ENCODE data around the gene ARHGEF39.

Gene ARHGEF39

GRCh38 chr9:35700942-35701341, 35.9 kb upstream of the ARHGEF39 start:
- Histone ChIP-seq H2AK5ac (ENCODE audit: low read depth, low read length) (no peak overlapping the region), H3K9me3 (replicated peaks in 1 of 2; ENCODE audit: control insufficient read depth in 2 of 2, insufficient read depth in 1 of 2, low read depth in 1 of 2, low read length in 2 of 2) (peaks cover 0 to 2% of the 10 kb centered on the region in 2 donors), H4K91ac (ENCODE audit: low read depth, low read length, poor library complexity) (no peak overlapping the region), H2BK120ac (ENCODE audit: low read depth, low read length) (no peak overlapping the region), H3K4me1 (ENCODE audit: control insufficient read depth in 2 of 2, insufficient read depth in 1 of 2, low read depth in 1 of 2, low read length in 2 of 2) (no peaks in the 10 kb centered on the region), H3K27ac (replicated peaks; ENCODE audit: low read length) (no peak overlapping the region), H3K4ac (ENCODE audit: low read length) (no peak overlapping the region), H2BK12ac (ENCODE audit: low read length) (no peak overlapping the region), H2BK15ac (ENCODE audit: low read length) (no peak overlapping the region), H3K14ac (ENCODE audit: low read length) (no peak overlapping the region), H2BK5ac (ENCODE audit: low read length) (no peak overlapping the region), H3K18ac (ENCODE audit: low read length) (no peak overlapping the region), H3K9ac (ENCODE audit: low read depth, low read length, poor library complexity) (no peak overlapping the region), H3K36me3 (replicated peaks in 1 of 2; ENCODE audit: control insufficient read depth in 2 of 2, insufficient read depth in 2 of 2, low read length in 2 of 2) (peaks cover 78 to 98% of the 10 kb centered on the region in 2 donors), H3K79me1 (ENCODE audit: low read depth, low read length) (no peaks in the 10 kb centered on the region), H3K23ac (ENCODE audit: low read depth, low read length, poor library complexity) (no peak overlapping the region), H3K4me3 (ENCODE audit: low read length in 2 of 2) (no peak overlapping the region), H3K4me2 (ENCODE audit: insufficient read depth, low read length, poor library complexity, severe bottlenecking) (no peak overlapping the region), H3K27me3 (ENCODE audit: control insufficient read depth in 3 of 3, insufficient read depth in 3 of 3, low read depth in 1 of 3, low read length in 3 of 3) (no peaks in the 10 kb centered on the region), H4K8ac (ENCODE audit: low read depth, low read length) (no peak overlapping the region), H2AFZ (ENCODE audit: low read length) (no peak overlapping the region)
- no peak for DNase-seq (ENCODE audit: low spot score)

DNA sequence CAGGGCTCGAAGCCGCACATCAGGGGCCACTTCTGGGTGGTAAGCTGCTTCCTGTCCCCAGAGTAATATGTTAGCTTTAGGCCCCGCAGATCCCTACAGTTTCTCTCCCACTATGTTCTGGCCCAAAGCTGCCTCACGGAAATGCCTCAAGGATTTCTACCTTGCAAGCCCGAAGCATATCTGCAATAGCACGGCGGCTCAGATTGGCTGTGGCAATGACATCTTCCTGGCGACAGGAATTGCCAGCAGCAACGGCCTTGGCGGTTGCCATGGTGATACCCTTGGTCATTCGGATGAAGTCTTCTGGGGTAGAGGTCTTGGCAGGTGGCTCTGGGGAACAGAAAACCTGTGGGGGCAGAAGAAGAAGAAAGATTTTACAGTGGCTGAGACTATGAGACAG, 35.0 kb upstream of the ARHGEF39 start:
- Histone ChIP-seq H3K4me1 (ENCODE audit: control insufficient read depth in 2 of 2, insufficient read depth in 1 of 2, low read depth in 1 of 2, low read length in 2 of 2) (no peaks in the 10 kb centered on the region), H2BK12ac (ENCODE audit: low read length) (no peak overlapping the region), H2BK120ac (ENCODE audit: low read depth, low read length) (no peak overlapping the region), H3K4me2 (ENCODE audit: insufficient read depth, low read length, poor library complexity, severe bottlenecking) (no peak overlapping the region), H2BK5ac (ENCODE audit: low read length) (no peak overlapping the region), H4K91ac (ENCODE audit: low read depth, low read length, poor library complexity) (no peak overlapping the region), H4K8ac (ENCODE audit: low read depth, low read length) (no peak overlapping the region), H3K4me3 (ENCODE audit: low read length in 2 of 2) (no peak overlapping the region), H3K27me3 (ENCODE audit: control insufficient read depth in 3 of 3, insufficient read depth in 3 of 3, low read depth in 1 of 3, low read length in 3 of 3) (no peaks in the 10 kb centered on the region), H3K27ac (replicated peaks; ENCODE audit: low read length) (no peak overlapping the region), H3K23ac (ENCODE audit: low read depth, low read length, poor library complexity) (no peak overlapping the region), H3K79me1 (ENCODE audit: low read depth, low read length) (no peaks in the 10 kb centered on the region), H3K36me3 (replicated peaks in 1 of 2; ENCODE audit: control insufficient read depth in 2 of 2, insufficient read depth in 2 of 2, low read length in 2 of 2) (peaks cover 69 to 93% of the 10 kb centered on the region in 2 donors), H3K14ac (ENCODE audit: low read length) (no peak overlapping the region), H2BK15ac (ENCODE audit: low read length) (no peak overlapping the region), H2AFZ (ENCODE audit: low read length) (no peak overlapping the region), H2AK5ac (ENCODE audit: low read depth, low read length) (no peak overlapping the region), H3K9me3 (replicated peaks in 1 of 2; ENCODE audit: control insufficient read depth in 2 of 2, insufficient read depth in 1 of 2, low read depth in 1 of 2, low read length in 2 of 2) (peaks cover 0 to 2% of the 10 kb centered on the region in 2 donors), H3K9ac (ENCODE audit: low read depth, low read length, poor library complexity) (no peak overlapping the region), H3K4ac (ENCODE audit: low read length) (no peak overlapping the region), H3K18ac (ENCODE audit: low read length) (no peak overlapping the region)
- WGBS, 2 donors (ENCODE audit: extremely low coverage in 2 of 2, insufficient read length in 2 of 2, insufficient replicate concordance in 1 of 2), result no CpG with 5 or more reads among the region's 11 CpGs
- DNase-seq (ENCODE audit: low spot score), result no peak

DNA sequence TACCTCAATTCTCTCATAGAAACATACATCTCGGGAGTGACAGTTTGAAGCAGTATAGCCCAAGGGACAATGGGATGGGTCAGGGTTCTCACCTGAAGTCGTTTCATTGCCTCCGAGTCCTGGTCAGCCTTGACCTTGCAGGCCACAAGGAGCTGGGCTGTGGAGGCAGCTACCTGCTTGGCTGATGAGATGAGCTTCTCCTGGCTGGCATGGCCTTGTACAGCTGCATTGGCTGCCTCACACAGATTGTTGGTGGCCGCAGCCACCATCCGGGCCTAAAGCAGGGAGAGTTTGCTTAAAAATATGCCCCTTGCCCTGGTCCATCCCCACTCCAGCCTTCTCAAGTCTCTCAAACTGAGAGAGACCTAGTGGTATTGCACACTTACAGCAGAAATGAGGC, 33.2 kb upstream of the ARHGEF39 start:
- no peak overlapping the region for H3K27ac ChIP-seq (replicated peaks; ENCODE audit: low read length)

DNA sequence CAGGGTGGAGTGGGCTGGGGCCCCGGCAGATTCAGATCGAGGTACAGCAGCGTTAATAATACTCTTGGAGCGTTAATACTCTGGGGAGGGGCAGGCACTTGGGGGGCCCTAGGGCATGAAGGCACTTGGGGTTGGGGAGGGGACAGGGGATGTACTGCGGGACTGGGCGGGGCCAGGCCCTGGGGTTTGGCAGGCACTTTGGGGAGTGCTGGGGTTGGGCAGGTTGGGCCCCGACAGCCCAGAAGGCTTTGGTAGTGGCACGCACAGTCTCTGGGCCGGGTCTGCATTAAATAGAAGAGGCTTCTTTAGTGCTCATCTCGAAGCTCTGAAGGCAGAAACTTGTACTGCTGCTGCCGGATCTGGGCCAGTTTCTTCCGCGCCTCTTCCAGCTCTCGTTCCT, 32.5 kb upstream of the ARHGEF39 start:
- Histone ChIP-seq H2BK12ac (ENCODE audit: low read length) (no peak overlapping the region), H4K8ac (ENCODE audit: low read depth, low read length) (no peak overlapping the region), H2AK5ac (ENCODE audit: low read depth, low read length) (no peak overlapping the region), H3K4ac (ENCODE audit: low read length) (no peak overlapping the region), H3K27ac (replicated peaks; ENCODE audit: low read length) (no peak overlapping the region), H3K23ac (ENCODE audit: low read depth, low read length, poor library complexity) (no peak overlapping the region), H3K79me1 (ENCODE audit: low read depth, low read length) (no peaks in the 10 kb centered on the region), H3K14ac (ENCODE audit: low read length) (peak overlapping the region; percentile 10), H3K9me3 (replicated peaks in 1 of 2; ENCODE audit: control insufficient read depth in 2 of 2, insufficient read depth in 1 of 2, low read depth in 1 of 2, low read length in 2 of 2) (peaks cover 0 to 2% of the 10 kb centered on the region in 2 donors), H2BK15ac (ENCODE audit: low read length) (no peak overlapping the region), H3K18ac (ENCODE audit: low read length) (no peak overlapping the region), H3K4me1 (ENCODE audit: control insufficient read depth in 2 of 2, insufficient read depth in 1 of 2, low read depth in 1 of 2, low read length in 2 of 2) (no peaks in the 10 kb centered on the region), H3K9ac (ENCODE audit: low read depth, low read length, poor library complexity) (no peak overlapping the region), H3K4me2 (ENCODE audit: insufficient read depth, low read length, poor library complexity, severe bottlenecking) (no peak overlapping the region), H4K91ac (ENCODE audit: low read depth, low read length, poor library complexity) (no peak overlapping the region), H3K27me3 (ENCODE audit: control insufficient read depth in 3 of 3, insufficient read depth in 3 of 3, low read depth in 1 of 3, low read length in 3 of 3) (no peaks in the 10 kb centered on the region), H3K4me3 (ENCODE audit: low read length in 2 of 2) (no peak overlapping the region), H2BK120ac (ENCODE audit: low read depth, low read length) (no peak overlapping the region), H2AFZ (ENCODE audit: low read length) (no peak overlapping the region), H2BK5ac (ENCODE audit: low read length) (peak overlapping the region; percentile 4), H3K36me3 (replicated peaks in 1 of 2; ENCODE audit: control insufficient read depth in 2 of 2, insufficient read depth in 2 of 2, low read length in 2 of 2) (peaks cover 49 to 68% of the 10 kb centered on the region in 2 donors)
- whole genome bisulfite sequencing, 2 donors (ENCODE audit: extremely low coverage in 2 of 2, insufficient read length in 2 of 2, insufficient replicate concordance in 1 of 2), result no CpG with 5 or more reads among the region's 14 CpGs
- no peak for DNase-seq (ENCODE audit: low spot score)

More for the DNA sequence above, 33.2 kb upstream of the ARHGEF39 start:
- Histone ChIP-seq H3K4me1 (ENCODE audit: control insufficient read depth in 2 of 2, insufficient read depth in 1 of 2, low read depth in 1 of 2, low read length in 2 of 2) (no peaks in the 10 kb centered on the region), H3K23ac (ENCODE audit: low read depth, low read length, poor library complexity) (no peak overlapping the region), H2BK12ac (ENCODE audit: low read length) (no peak overlapping the region), H4K8ac (ENCODE audit: low read depth, low read length) (no peak overlapping the region), H3K27me3 (ENCODE audit: control insufficient read depth in 3 of 3, insufficient read depth in 3 of 3, low read depth in 1 of 3, low read length in 3 of 3) (no peaks in the 10 kb centered on the region), H2BK5ac (ENCODE audit: low read length) (no peak overlapping the region), H2BK15ac (ENCODE audit: low read length) (no peak overlapping the region), H3K9ac (ENCODE audit: low read depth, low read length, poor library complexity) (no peak overlapping the region), H4K91ac (ENCODE audit: low read depth, low read length, poor library complexity) (no peak overlapping the region), H2AK5ac (ENCODE audit: low read depth, low read length) (no peak overlapping the region), H2BK120ac (ENCODE audit: low read depth, low read length) (no peak overlapping the region), H3K4me2 (ENCODE audit: insufficient read depth, low read length, poor library complexity, severe bottlenecking) (no peak overlapping the region), H3K79me1 (ENCODE audit: low read depth, low read length) (no peaks in the 10 kb centered on the region), H3K4ac (ENCODE audit: low read length) (no peak overlapping the region), H3K18ac (ENCODE audit: low read length) (no peak overlapping the region), H2AFZ (ENCODE audit: low read length) (no peak overlapping the region), H3K9me3 (replicated peaks in 1 of 2; ENCODE audit: control insufficient read depth in 2 of 2, insufficient read depth in 1 of 2, low read depth in 1 of 2, low read length in 2 of 2) (peaks cover 0 to 2% of the 10 kb centered on the region in 2 donors), H3K36me3 (replicated peaks in 1 of 2; ENCODE audit: control insufficient read depth in 2 of 2, insufficient read depth in 2 of 2, low read length in 2 of 2) (peaks cover 52 to 75% of the 10 kb centered on the region in 2 donors), H3K4me3 (ENCODE audit: low read length in 2 of 2) (no peak overlapping the region), H3K14ac (ENCODE audit: low read length) (no peak overlapping the region)
- no peak for DNase-seq (ENCODE audit: low spot score)
- WGBS, 2 donors (ENCODE audit: extremely low coverage in 2 of 2, insufficient read length in 2 of 2, insufficient replicate concordance in 1 of 2), result no CpG with 5 or more reads among the region's 5 CpGs

All from neuronal stem cell (in vitro differentiated cells).